ENCODE results near the gene INO80D.

Gene INO80D

GRCh38 chr2:205965707-205966106 is 120.3 kb downstream of the INO80D start:
- no peaks in the 10 kb centered on the region for H3K36me3 ChIP-seq (ENCODE audit: control insufficient read depth in 4 of 4, insufficient read depth in 4 of 4, low read length in 3 of 4)
- no peaks in the 10 kb centered on the region for H3K4me1 ChIP-seq (ENCODE audit: control extremely low read depth in 1 of 4, control insufficient read depth in 4 of 4, insufficient read depth in 4 of 4, low read length in 3 of 4)
- no peaks in the 10 kb centered on the region for H3K9me3 ChIP-seq (ENCODE audit: control extremely low read depth in 1 of 5, control insufficient read depth in 4 of 5, insufficient read depth in 2 of 5, low read depth in 1 of 5, low read length in 4 of 5)
- ChIA-PET POLR2A (no interaction called here), CTCF (no interaction called here)
- 94% methylated on average over 9 of the region's 15 CpGs for WGBS (ENCODE audit: insufficient coverage)
- no peak overlapping the region for H3K4me3 ChIP-seq (ENCODE audit: control insufficient read depth in 1 of 7, extremely low read depth in 1 of 7, insufficient read depth in 4 of 7, low read depth in 2 of 7, low read length in 6 of 7)
- no peak overlapping the region for H3K27ac ChIP-seq (ENCODE audit: insufficient read depth in 1 of 2, low read depth in 1 of 2, low read length in 2 of 2, poor library complexity in 1 of 2, severe bottlenecking in 2 of 2)
- DNase-seq: no peak
- peaks cover 0 to 3% (median 0%) of the 10 kb centered on the region in 5 experiments for H3K27me3 ChIP-seq (replicated peaks in 2 of 5; ENCODE audit: control insufficient read depth in 4 of 5, insufficient read depth in 5 of 5, low read length in 4 of 5)

DNA sequence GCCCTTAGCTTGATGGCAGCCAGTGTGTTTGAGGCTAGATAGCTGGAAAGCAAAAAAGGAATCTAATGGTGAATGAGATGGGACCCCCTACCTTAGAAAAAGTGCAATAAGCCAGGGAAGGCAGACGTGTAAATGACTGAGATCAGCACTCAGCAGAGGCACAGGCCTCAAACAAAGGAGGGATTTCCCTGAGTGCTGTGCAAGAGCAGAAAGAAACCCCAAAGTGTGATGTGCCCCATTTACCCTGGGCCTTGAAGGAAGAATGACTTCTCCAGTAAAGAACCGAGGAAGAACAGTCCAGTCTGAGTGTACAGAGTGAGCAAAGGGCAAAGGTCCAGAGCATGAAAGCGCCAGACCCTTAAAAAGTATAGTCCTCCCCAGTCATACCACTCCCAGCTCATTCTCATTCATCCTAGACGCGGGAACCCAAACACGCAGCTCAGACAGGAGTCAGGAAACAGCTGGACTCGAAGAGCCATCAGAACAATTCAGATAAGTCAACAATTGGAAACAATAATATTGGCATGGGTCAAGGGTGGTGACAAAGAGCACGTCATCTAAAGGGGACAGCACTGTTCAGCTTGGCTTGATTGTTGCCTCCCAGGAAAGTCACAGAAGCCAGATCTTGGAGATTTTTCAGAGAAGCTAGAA is 121.7 kb downstream of the INO80D start:
- Histone ChIP-seq H3K4me3 (ENCODE audit: control insufficient read depth in 1 of 7, extremely low read depth in 1 of 7, insufficient read depth in 4 of 7, low read depth in 2 of 7, low read length in 6 of 7) (no peak overlapping the region), H3K9me3 (ENCODE audit: control extremely low read depth in 1 of 5, control insufficient read depth in 4 of 5, insufficient read depth in 2 of 5, low read depth in 1 of 5, low read length in 4 of 5) (no peaks in the 10 kb centered on the region), H3K4me1 (ENCODE audit: control extremely low read depth in 1 of 4, control insufficient read depth in 4 of 4, insufficient read depth in 4 of 4, low read length in 3 of 4) (no peaks in the 10 kb centered on the region), H3K27ac (ENCODE audit: insufficient read depth in 1 of 2, low read depth in 1 of 2, low read length in 2 of 2, poor library complexity in 1 of 2, severe bottlenecking in 2 of 2) (no peak overlapping the region), H3K36me3 (ENCODE audit: control insufficient read depth in 4 of 4, insufficient read depth in 4 of 4, low read length in 3 of 4) (no peaks in the 10 kb centered on the region), H3K27me3 (replicated peaks in 2 of 5; ENCODE audit: control insufficient read depth in 4 of 5, insufficient read depth in 5 of 5, low read length in 4 of 5) (peaks cover 0 to 3% (median 0%) of the 10 kb centered on the region in 5 experiments)
- CTCF ChIA-PET: interaction anchor here (1.0 kb wide), 1 partner anchor 70 kb away, joined by 3 read pairs; no protein-coding TSS in a partner anchor
- 80% methylated on average over 3 of the region's 8 CpGs for WGBS (ENCODE audit: insufficient coverage)
- POLR2A ChIA-PET: no interaction called here
- DNase-seq: no peak

DNA sequence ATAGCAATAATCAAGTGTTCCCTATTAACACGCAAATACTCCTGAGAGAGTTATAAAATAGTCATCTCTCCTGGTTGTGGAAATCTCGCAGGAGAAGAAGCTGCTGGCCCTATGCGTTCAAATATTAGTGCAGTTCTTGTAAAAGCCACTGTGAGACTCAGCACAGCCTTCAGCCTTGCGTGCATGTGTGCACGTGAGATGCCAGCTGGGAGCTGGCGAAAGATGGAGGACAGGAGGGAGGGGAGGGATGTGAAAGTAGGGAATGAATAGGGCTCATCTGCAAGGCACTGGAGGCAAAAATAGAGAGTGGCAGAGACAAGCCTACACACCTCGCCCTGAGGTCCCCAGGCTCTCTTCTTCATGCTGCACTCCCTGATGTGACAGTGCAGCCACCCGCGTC is 126.5 kb downstream of the INO80D start:
- Histone ChIP-seq H3K9me3 (ENCODE audit: control extremely low read depth in 1 of 5, control insufficient read depth in 4 of 5, insufficient read depth in 2 of 5, low read depth in 1 of 5, low read length in 4 of 5) (no peaks in the 10 kb centered on the region), H3K4me1 (ENCODE audit: control extremely low read depth in 1 of 4, control insufficient read depth in 4 of 4, insufficient read depth in 4 of 4, low read length in 3 of 4) (no peaks in the 10 kb centered on the region), H3K27me3 (replicated peaks in 2 of 5; ENCODE audit: control insufficient read depth in 4 of 5, insufficient read depth in 5 of 5, low read length in 4 of 5) (no peaks in the 10 kb centered on the region), H3K4me3 (ENCODE audit: control insufficient read depth in 1 of 7, extremely low read depth in 1 of 7, insufficient read depth in 4 of 7, low read depth in 2 of 7, low read length in 6 of 7) (no peak overlapping the region), H3K27ac (ENCODE audit: insufficient read depth in 1 of 2, low read depth in 1 of 2, low read length in 2 of 2, poor library complexity in 1 of 2, severe bottlenecking in 2 of 2) (no peak overlapping the region), H3K36me3 (ENCODE audit: control insufficient read depth in 4 of 4, insufficient read depth in 4 of 4, low read length in 3 of 4) (no peaks in the 10 kb centered on the region)
- ChIA-PET CTCF (interaction anchor here (1.4 to 4.9 kb wide), 2 partner anchors 10 to 14 kb away, joined by 3 to 33 read pairs; no protein-coding TSS in a partner anchor), POLR2A (no interaction called here)
- WGBS (ENCODE audit: insufficient coverage): 98% methylated on average over 7 of the region's 9 CpGs
- no peak for DNase-seq

DNA sequence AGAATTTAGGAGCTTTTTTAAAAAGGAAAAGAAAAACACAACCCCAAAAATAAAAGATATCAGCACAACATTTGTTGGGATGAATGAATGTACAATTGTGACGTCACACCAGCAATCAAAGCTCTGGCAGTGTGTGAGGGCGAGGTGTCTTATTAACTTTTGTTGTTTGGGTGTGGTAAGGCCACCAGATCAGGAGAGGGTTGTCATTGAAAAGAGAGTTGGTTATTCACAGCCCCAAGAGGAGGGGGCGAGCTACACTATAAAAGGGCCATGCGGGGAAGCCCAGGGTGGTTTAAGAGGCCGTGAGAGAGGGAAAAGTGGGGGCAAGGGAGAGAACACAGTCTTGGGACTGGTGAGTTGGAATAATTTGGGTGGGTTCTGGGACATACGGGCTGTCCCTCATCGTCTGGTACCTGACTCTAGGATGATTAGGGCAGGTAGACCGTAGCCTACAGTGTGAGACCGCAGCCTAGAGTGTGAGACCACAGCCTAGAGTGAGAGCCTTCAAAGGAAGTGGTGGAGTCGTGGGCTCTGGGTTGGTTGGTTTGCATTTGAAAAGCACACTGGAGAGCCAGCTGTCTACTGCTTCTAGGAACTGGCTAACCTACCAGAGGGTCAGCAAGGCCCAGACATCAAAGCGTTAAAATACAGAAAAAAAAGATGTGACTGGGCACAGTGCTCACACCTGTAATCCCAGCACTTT is 128.4 kb downstream of the INO80D start:
- ChIA-PET POLR2A (no interaction called here), CTCF (interaction anchor here (4.9 kb wide), 1 partner anchor 8 kb away, joined by 33 read pairs; no protein-coding TSS in a partner anchor)
- Histone ChIP-seq H3K4me3 (ENCODE audit: control insufficient read depth in 1 of 7, extremely low read depth in 1 of 7, insufficient read depth in 4 of 7, low read depth in 2 of 7, low read length in 6 of 7) (no peak overlapping the region), H3K4me1 (ENCODE audit: control extremely low read depth in 1 of 4, control insufficient read depth in 4 of 4, insufficient read depth in 4 of 4, low read length in 3 of 4) (no peaks in the 10 kb centered on the region), H3K27ac (ENCODE audit: insufficient read depth in 1 of 2, low read depth in 1 of 2, low read length in 2 of 2, poor library complexity in 1 of 2, severe bottlenecking in 2 of 2) (no peak overlapping the region), H3K27me3 (replicated peaks in 2 of 5; ENCODE audit: control insufficient read depth in 4 of 5, insufficient read depth in 5 of 5, low read length in 4 of 5) (no peaks in the 10 kb centered on the region), H3K9me3 (ENCODE audit: control extremely low read depth in 1 of 5, control insufficient read depth in 4 of 5, insufficient read depth in 2 of 5, low read depth in 1 of 5, low read length in 4 of 5) (peaks cover 0 to 1% (median 0%) of the 10 kb centered on the region in 5 experiments), H3K36me3 (ENCODE audit: control insufficient read depth in 4 of 4, insufficient read depth in 4 of 4, low read length in 3 of 4) (no peaks in the 10 kb centered on the region)
- WGBS (ENCODE audit: insufficient coverage): 84% methylated on average over 11 of the region's 11 CpGs
- DNase-seq: no peak

DNA sequence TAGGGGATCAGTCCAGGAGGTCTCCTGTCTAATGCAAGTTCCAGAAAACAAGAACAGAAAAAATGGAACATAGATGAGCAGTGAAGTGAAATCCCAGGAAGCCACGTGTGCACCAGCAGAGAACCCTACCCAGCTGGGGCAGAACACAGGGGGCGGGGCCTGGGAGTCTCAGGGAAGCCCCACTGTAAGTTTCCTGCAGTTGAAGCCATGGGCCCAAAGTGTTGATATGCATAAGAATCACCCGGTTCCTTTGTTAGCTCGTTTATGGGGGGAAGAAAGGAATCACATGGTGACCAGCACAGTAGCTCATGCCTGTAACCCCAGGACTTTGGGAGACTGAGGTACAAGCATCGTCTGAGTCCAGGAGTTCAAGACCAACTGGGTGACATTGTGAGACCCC is 131.3 kb downstream of the INO80D start:
- Histone ChIP-seq H3K27me3 (replicated peaks in 2 of 5; ENCODE audit: control insufficient read depth in 4 of 5, insufficient read depth in 5 of 5, low read length in 4 of 5) (no peaks in the 10 kb centered on the region), H3K9me3 (ENCODE audit: control extremely low read depth in 1 of 5, control insufficient read depth in 4 of 5, insufficient read depth in 2 of 5, low read depth in 1 of 5, low read length in 4 of 5) (peaks cover 0 to 2% (median 0%) of the 10 kb centered on the region in 5 experiments), H3K36me3 (ENCODE audit: control insufficient read depth in 4 of 4, insufficient read depth in 4 of 4, low read length in 3 of 4) (no peaks in the 10 kb centered on the region), H3K4me3 (ENCODE audit: control insufficient read depth in 1 of 7, extremely low read depth in 1 of 7, insufficient read depth in 4 of 7, low read depth in 2 of 7, low read length in 6 of 7) (no peak overlapping the region), H3K4me1 (ENCODE audit: control extremely low read depth in 1 of 4, control insufficient read depth in 4 of 4, insufficient read depth in 4 of 4, low read length in 3 of 4) (no peaks in the 10 kb centered on the region), H3K27ac (ENCODE audit: insufficient read depth in 1 of 2, low read depth in 1 of 2, low read length in 2 of 2, poor library complexity in 1 of 2, severe bottlenecking in 2 of 2) (no peak overlapping the region)
- ChIA-PET CTCF (no interaction called here), POLR2A (interaction anchor here (0.6 kb wide), 1 partner anchor 260 kb away, joined by 7 read pairs; no protein-coding TSS in a partner anchor)
- 84% methylated on average over 5 of the region's 5 CpGs for whole genome bisulfite sequencing (ENCODE audit: insufficient coverage)
- no peak for DNase-seq

DNA sequence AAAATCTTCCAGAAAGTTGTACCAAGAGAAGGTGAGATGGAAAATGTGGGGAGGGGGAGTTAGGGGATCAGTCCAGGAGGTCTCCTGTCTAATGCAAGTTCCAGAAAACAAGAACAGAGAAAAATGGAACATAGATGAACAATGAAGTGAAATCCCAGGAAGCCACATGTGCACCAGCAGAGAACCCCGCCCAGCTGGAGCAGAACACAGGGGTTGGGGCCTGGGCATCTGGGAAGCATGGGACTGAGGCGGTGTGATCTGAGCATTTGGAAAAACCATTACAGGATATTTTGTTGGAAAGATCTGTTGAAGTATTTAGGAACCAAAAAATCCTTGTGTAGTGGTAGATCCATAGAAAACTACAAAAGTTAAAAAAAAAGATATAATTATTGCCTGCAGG is 133.7 kb downstream of the INO80D start:
- no peak for DNase-seq
- 100% methylated on average over 1 of the region's 2 CpGs for WGBS (ENCODE audit: insufficient coverage)
- POLR2A ChIA-PET: no interaction called here
- H3K4me1 ChIP-seq (ENCODE audit: control extremely low read depth in 1 of 4, control insufficient read depth in 4 of 4, insufficient read depth in 4 of 4, low read length in 3 of 4): no peaks in the 10 kb centered on the region
- peaks cover 0 to 2% (median 0%) of the 10 kb centered on the region in 5 experiments for H3K9me3 ChIP-seq (ENCODE audit: control extremely low read depth in 1 of 5, control insufficient read depth in 4 of 5, insufficient read depth in 2 of 5, low read depth in 1 of 5, low read length in 4 of 5)
- no peaks in the 10 kb centered on the region for H3K36me3 ChIP-seq (ENCODE audit: control insufficient read depth in 4 of 4, insufficient read depth in 4 of 4, low read length in 3 of 4)
- H3K27ac ChIP-seq (ENCODE audit: insufficient read depth in 1 of 2, low read depth in 1 of 2, low read length in 2 of 2, poor library complexity in 1 of 2, severe bottlenecking in 2 of 2): no peak overlapping the region
- no peak overlapping the region for H3K4me3 ChIP-seq (ENCODE audit: control insufficient read depth in 1 of 7, extremely low read depth in 1 of 7, insufficient read depth in 4 of 7, low read depth in 2 of 7, low read length in 6 of 7)
- CTCF ChIA-PET: interaction anchor here (0.6 kb wide), 2 partner anchors 132 to 1006 kb away, joined by 3 read pairs; no protein-coding TSS in a partner anchor
- peaks cover 0 to 2% (median 0%) of the 10 kb centered on the region in 5 experiments for H3K27me3 ChIP-seq (replicated peaks in 2 of 5; ENCODE audit: control insufficient read depth in 4 of 5, insufficient read depth in 5 of 5, low read length in 4 of 5)

DNA sequence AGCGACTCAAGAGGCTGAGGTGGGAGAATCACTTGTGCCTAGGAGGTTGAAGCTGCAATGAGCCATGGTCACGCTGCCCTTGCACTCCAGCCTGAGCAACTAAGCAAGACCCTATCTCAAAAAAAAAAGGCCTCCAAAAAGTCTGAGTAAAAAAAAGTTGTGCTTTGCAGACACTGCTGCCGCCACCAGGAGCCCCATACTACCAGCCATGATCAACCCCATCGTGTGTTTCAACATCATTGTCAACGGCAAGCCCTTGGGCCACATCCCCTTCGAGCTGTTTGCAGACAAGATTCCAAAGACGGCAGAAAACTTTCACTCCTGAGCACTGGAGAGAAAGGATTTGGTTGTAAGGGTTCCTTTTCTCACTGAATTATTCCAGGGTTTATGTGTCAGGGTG is 137.1 kb downstream of the INO80D start:
- DNase-seq: no peak
- Histone ChIP-seq H3K9me3 (ENCODE audit: control extremely low read depth in 1 of 5, control insufficient read depth in 4 of 5, insufficient read depth in 2 of 5, low read depth in 1 of 5, low read length in 4 of 5) (peaks cover 0 to 2% (median 0%) of the 10 kb centered on the region in 5 experiments), H3K36me3 (ENCODE audit: control insufficient read depth in 4 of 4, insufficient read depth in 4 of 4, low read length in 3 of 4) (no peaks in the 10 kb centered on the region), H3K4me1 (ENCODE audit: control extremely low read depth in 1 of 4, control insufficient read depth in 4 of 4, insufficient read depth in 4 of 4, low read length in 3 of 4) (peaks cover 0 to 8% (median 0%) of the 10 kb centered on the region in 4 experiments), H3K4me3 (ENCODE audit: control insufficient read depth in 1 of 7, extremely low read depth in 1 of 7, insufficient read depth in 4 of 7, low read depth in 2 of 7, low read length in 6 of 7) (no peak overlapping the region), H3K27ac (ENCODE audit: insufficient read depth in 1 of 2, low read depth in 1 of 2, low read length in 2 of 2, poor library complexity in 1 of 2, severe bottlenecking in 2 of 2) (no peak overlapping the region), H3K27me3 (replicated peaks in 2 of 5; ENCODE audit: control insufficient read depth in 4 of 5, insufficient read depth in 5 of 5, low read length in 4 of 5) (peaks cover 0 to 2% (median 0%) of the 10 kb centered on the region in 5 experiments)
- CTCF ChIA-PET: interaction anchor here (0.8 to 5.4 kb wide), 5 partner anchors 11 to 18 kb away, joined by 3 to 33 read pairs (median 3); no protein-coding TSS in a partner anchor
- POLR2A ChIA-PET: no interaction called here
- WGBS (ENCODE audit: insufficient coverage): 95% methylated on average over 5 of the region's 7 CpGs

Measured in common myeloid progenitor, CD34-positive (primary cell).